Adipocyte (in vitro differentiated cells): ENCODE data around the gene OTOG.

Source experiments
- DNase-seq: peaks from one replicate; pipeline ENCODE4 v3.0.0-alpha.2; 2015; ENCODE audit warnings: low read depth
- H3K27me3 ChIP-seq: replicated peaks from 2 replicates; pipeline ENCODE4 v1.7.0; 2013; ENCODE audit warnings: mild to moderate bottlenecking, low read length, moderate library complexity; ENCODE audit not compliant: control insufficient read depth, insufficient read depth
- H3K36me3 ChIP-seq: 2 replicates; pipeline ENCODE4 v1.7.0; 2013; ENCODE audit warnings: low read length, mild to moderate bottlenecking, moderate library complexity; ENCODE audit not compliant: control insufficient read depth, insufficient read depth, severe bottlenecking
- H3K4me1 ChIP-seq: 2 replicates; pipeline ENCODE4 v1.7.0; 2013; ENCODE audit warnings: mild to moderate bottlenecking, low read length, moderate library complexity; ENCODE audit not compliant: control insufficient read depth, insufficient read depth
- H3K4me3 ChIP-seq: 2 replicates; pipeline ENCODE4 v1.7.0; 2013; ENCODE audit warnings: mild to moderate bottlenecking, low read length, moderate library complexity
- H3K9ac ChIP-seq: 2 replicates; pipeline ENCODE4 v1.7.0; 2013; ENCODE audit warnings: mild to moderate bottlenecking, low read length, moderate library complexity
- H3K9me3 ChIP-seq: 2 replicates; pipeline ENCODE4 v1.7.0; 2013; ENCODE audit warnings: mild to moderate bottlenecking, low read length, moderate library complexity; ENCODE audit not compliant: control insufficient read depth

OTOG gene

DNA sequence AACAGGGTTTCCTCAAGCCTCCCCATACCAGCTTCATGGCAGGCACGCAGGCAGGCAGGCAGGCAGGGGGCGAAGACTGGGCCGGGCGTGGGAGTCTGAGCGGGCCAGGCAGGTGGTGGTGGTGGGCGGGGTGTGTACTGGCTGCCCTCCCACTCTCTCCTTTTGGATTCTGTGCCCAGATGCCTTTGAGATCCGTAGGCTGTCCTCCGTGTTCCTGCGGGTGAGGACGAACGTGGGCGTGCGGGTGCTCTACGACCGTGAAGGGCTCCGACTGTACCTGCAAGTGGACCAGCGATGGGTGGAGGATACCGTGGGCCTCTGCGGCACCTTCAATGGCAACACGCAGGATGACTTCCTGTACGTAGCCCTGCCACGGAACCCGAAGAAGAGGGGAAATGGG is 23.0 kb downstream of the OTOG start:
- H3K27me3 ChIP-seq = peaks cover 47% of the 10 kb centered on the region

DNA sequence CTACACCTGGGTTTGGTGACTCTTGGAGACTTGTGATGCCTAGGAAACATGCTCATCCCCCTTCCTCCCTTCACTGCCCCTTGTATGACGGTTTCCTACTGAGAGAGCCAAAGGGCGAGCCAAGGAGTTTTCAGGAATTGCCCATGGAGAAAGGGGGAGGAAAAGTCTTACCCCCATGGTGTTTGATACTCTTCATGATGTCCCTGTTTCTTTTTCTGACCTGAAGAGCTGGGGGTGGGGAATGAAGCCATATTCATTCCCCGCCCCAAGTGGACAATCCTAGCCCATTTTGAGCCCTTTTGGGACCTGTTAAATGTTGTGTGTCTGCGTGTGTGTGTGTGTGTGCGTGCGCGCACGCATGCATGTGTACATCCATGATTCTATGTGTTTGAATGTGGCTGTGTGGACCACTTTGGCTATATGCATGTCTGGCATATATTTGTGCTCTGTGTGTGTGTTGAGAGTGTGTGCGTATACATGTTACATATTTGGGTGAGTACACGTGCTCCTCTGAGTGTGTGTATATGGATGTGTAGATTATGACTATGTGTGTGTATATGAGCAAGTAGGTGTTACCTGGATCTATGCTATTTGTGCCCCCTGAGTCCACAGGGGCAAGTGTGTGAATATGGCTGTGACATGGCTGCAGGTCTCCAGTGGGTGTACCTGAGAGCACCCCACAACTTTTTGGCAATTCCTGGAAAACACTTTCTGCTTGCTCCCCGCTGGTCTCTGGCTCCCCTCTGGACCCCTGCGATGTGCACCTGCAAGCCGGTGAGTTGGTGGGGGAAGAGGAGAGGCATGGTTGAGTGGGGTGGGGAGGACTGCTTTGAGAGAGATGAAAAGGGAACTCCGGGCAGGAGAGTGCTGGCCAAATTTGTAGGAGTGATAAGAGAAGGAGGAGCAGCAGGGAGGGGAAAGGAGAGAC is 24.6 kb downstream of the OTOG start:
- no peak for DNase-seq
- Histone ChIP-seq H3K9me3 (no peaks in the 10 kb centered on the region), H3K36me3 (no peaks in the 10 kb centered on the region), H3K4me3 (no peak overlapping the region), H3K4me1 (no peaks in the 10 kb centered on the region), H3K9ac (no peak overlapping the region), H3K27me3 (peaks cover 54% of the 10 kb centered on the region)

More for the DNA sequence above, 23.0 kb downstream of the OTOG start:
- no peak for DNase-seq
- H3K9ac ChIP-seq = no peak overlapping the region
- no peaks in the 10 kb centered on the region for H3K4me1 ChIP-seq
- no peak overlapping the region for H3K4me3 ChIP-seq
- no peaks in the 10 kb centered on the region for H3K9me3 ChIP-seq
- no peaks in the 10 kb centered on the region for H3K36me3 ChIP-seq

DNA sequence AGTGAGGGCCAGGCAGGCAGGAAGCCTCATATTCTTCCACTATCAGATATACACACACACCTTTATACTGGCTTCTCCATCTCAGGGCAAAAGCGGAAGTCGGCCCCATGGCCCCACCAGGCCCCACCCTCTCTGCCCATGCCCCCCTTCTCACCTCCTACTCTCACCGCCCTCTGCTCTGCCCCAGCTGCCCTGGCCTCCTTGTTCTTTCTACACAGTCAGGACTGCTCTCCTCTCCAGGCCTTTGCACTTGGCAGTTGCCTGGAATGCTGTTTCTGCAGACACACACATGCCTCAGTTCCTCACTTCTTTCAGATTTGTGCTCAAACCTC is 25.3 kb downstream of the OTOG start:
- DNase-seq = no peak
- H3K4me3 ChIP-seq = no peak overlapping the region
- H3K4me1 ChIP-seq = no peaks in the 10 kb centered on the region
- H3K27me3 ChIP-seq = peaks cover 60% of the 10 kb centered on the region
- no peak overlapping the region for H3K9ac ChIP-seq
- H3K36me3 ChIP-seq = no peaks in the 10 kb centered on the region
- no peaks in the 10 kb centered on the region for H3K9me3 ChIP-seq

DNA sequence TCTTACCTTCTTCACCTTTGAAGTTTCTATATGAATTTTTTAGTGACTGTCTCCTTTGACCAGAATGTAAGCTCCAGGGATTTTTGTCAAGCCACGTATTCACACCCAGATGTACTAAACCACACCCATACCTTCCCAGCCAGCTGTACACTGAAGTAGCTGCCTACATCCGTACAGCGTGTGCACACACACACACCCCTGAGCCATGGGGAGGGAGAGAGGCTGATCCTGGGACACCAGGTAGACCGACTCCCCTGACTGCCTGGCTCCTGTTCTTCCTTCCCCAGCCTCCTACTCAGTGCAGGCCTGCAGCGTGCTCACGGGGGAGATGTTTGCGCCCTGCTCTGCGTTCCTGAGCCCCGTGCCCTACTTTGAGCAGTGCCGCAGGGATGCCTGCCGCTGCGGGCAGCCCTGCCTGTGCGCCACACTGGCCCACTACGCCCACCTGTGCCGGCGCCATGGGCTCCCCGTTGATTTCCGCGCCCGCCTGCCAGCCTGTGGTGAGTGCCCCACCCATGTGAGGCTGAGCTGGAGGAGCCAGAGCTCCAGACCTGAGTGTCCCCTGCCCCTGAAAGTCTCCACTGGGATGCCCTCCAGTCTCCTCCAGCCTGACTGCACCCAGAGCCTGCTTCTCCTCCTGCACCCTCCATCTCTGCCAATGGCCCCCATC is 25.9 kb downstream of the OTOG start:
- H3K36me3 ChIP-seq = no peaks in the 10 kb centered on the region
- no peak for DNase-seq
- no peaks in the 10 kb centered on the region for H3K9me3 ChIP-seq
- no peak overlapping the region for H3K4me3 ChIP-seq
- no peaks in the 10 kb centered on the region for H3K4me1 ChIP-seq
- H3K9ac ChIP-seq = no peak overlapping the region
- H3K27me3 ChIP-seq = peaks cover 63% of the 10 kb centered on the region

DNA sequence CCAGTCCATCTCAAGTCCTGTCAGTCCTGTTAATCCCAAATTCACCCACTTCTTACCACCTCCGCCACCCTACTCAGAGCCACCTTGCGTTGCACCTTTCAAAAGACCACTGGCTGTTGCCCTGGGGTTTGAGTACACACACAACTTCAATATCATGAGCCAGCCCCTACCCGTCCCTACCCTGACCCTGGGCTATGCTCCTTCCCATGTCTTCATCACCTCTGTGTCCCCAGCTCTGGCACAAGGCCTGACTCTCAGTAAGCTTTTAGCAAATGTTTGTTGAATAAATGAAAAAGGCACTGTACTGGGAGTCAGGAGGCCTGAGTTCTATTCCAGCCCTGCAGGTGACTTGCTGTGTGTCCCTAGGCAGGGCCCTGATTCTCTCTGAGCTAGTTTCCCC is 26.5 kb downstream of the OTOG start:
- Histone ChIP-seq H3K9ac (no peak overlapping the region), H3K9me3 (no peaks in the 10 kb centered on the region), H3K36me3 (no peaks in the 10 kb centered on the region), H3K4me1 (no peaks in the 10 kb centered on the region), H3K4me3 (no peak overlapping the region), H3K27me3 (peaks cover 65% of the 10 kb centered on the region)
- DNase-seq = no peak

DNA sequence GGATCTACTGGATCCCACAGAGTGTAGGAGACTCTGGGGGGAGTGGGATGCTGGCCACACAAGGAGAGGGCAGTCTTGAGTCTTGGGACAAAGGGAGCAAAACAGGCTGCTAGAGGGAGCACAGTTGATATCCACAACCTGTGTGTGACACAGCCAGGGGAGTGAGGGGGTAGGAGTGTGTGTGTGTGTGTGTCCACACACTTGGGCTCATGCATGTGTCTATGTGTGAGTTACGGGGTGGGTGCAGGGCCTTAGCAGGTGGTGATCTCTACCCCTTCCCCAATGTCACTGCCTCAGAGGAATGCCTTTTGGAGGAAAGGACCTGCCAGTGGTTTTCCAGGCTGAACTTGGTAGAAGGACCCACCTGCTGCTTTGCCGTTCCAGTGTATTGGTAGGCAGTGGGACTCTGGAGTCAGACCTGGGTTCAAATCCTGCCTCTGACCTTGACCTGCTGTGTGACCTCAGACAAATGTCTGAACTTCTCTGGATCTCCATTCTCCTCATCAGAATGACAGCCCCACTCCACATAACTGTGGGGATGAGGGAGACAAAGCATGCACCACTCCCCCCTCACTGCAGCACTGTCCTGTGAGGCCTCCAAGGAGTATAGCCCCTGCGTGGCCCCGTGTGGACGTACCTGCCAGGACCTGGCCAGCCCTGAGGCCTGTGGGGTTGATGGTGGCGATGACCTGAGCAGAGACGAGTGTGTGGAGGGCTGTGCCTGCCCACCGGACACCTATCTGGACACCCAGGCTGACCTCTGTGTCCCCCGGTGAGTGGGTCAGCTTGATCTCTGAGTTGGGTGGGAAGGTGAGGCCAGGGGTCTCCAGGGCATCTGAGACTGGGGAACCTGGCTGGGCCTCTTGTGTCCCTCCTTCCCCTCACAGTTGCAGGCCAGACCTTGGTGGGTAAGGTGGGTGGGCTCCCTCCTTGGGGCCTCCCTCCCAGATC is 27.4 kb downstream of the OTOG start:
- Histone ChIP-seq H3K4me3 (no peak overlapping the region), H3K27me3 (peaks cover 67% of the 10 kb centered on the region), H3K9me3 (no peaks in the 10 kb centered on the region), H3K9ac (no peak overlapping the region), H3K36me3 (no peaks in the 10 kb centered on the region), H3K4me1 (no peaks in the 10 kb centered on the region)
- DNase-seq = no peak

DNA sequence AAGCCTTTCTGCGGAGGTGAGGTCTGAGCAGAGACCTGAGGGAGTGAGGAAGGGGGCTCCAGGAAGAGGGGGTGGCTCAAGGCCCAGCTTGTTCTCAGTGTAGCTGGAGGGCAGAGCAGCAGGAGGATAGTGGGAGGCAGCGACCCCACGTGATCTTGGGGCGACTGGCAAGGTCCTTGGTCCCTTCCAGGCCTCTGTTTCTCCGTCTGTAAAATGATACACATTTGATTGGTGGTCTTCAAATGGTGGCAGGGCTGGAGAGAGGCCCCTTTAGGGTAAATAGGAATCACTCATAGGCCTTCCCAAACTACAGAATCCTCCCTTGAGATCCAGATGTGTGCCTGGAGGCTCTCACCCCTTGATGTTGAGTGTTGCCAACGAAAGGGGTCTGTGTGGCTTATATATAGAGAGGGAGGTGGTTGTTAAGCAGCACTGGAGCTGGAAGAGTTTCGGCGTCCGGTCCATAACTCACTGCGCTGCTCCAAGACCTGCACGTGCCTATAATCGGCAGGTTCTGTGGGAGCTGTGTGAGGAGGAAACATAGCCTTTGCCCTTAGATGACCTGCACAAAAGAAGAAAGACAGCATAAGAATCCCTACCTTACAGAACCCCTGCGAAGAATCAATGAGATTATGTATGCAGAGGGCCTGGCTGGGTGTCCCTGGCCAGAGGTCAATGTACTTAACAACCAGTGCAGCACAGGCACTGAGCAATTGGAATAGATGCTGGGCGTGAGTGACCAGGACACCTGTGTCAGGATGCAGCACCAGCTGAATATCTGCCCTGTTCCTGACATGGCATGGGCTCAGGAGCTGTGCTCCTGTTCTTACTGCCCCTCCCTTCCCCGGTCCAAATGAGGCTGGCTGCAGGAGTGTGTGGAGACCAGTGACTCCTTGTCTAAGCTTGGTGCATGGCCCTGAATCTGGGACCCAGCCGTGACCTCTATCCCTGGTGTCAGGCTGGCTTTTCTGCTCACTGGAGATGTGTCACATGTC is 28.7 kb downstream of the OTOG start:
- Histone ChIP-seq H3K9me3 (no peaks in the 10 kb centered on the region), H3K9ac (no peak overlapping the region), H3K36me3 (no peaks in the 10 kb centered on the region), H3K4me3 (no peak overlapping the region), H3K4me1 (no peaks in the 10 kb centered on the region), H3K27me3 (peaks cover 77% of the 10 kb centered on the region)
- DNase-seq = no peak

DNA sequence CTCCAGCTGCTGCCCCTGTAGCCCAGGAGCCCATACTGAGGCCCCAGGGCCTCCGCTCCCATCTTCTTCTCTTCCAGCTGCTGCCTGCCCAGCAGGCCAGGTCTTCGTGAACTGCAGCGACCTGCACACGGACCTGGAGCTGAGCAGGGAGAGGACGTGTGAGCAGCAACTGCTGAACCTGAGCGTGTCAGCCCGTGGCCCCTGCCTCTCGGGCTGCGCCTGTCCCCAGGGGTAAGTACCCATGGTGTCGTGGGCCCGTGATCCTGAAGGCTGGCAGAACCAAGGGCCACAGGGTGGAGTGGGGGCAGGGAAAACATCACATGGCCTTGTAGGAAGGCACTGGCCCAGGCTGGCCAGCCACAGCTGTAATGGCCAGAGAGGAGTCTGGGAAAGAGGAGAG is 31.2 kb downstream of the OTOG start:
- Histone ChIP-seq H3K27me3 (peaks cover 65% of the 10 kb centered on the region), H3K9ac (no peak overlapping the region), H3K36me3 (no peaks in the 10 kb centered on the region), H3K9me3 (peaks cover 7% of the 10 kb centered on the region), H3K4me3 (no peak overlapping the region), H3K4me1 (no peaks in the 10 kb centered on the region)
- no peak for DNase-seq

DNA sequence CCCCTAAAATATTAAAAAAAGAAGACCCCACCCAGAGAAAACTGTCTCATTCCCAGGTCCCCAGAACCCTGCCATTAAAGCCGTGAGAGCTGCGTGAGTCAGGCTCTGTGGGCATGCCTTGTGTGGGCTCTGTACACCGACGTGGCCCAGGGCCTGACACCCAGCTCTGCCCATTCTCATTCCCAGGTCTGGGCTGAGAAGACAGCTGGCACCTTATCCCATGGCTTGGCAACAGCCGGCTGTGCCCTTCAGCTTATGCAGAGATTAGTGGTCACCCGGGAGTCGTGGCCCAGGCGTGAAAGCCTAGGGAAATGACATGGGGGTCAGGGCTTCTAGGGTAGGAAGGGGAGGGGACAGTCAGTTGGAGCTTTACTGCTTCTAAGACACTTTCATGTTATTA is 31.9 kb downstream of the OTOG start:
- H3K36me3 ChIP-seq = no peaks in the 10 kb centered on the region
- no peak overlapping the region for H3K9ac ChIP-seq
- peaks cover 58% of the 10 kb centered on the region for H3K27me3 ChIP-seq
- no peaks in the 10 kb centered on the region for H3K4me1 ChIP-seq
- peaks cover 7% of the 10 kb centered on the region for H3K9me3 ChIP-seq
- DNase-seq = no peak
- no peak overlapping the region for H3K4me3 ChIP-seq

DNA sequence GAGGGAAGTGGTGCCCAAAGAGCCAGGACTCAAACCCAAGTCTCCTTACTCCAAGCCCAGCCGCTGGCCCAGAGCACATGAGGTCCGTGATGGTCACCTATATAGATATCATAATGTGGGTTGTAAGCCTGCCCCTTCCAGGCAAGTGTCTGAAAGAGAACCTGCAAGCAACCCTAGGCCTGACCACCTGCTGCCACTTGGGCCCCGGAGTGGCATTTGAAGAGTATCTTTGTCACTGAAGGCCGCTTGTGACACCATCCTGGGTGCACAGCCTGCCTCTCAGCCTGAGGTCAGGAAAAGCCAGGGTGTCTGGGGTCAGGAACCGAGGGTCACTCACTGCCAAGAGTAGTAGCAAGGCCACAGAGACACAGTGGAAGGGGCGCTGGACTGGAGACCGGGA is 32.4 kb downstream of the OTOG start:
- Histone ChIP-seq H3K27me3 (peaks cover 54% of the 10 kb centered on the region), H3K9ac (no peak overlapping the region), H3K4me1 (no peaks in the 10 kb centered on the region), H3K4me3 (no peak overlapping the region), H3K9me3 (peaks cover 7% of the 10 kb centered on the region), H3K36me3 (no peaks in the 10 kb centered on the region)
- DNase-seq = no peak
